Right renal cortex interstitium (tissue), 3 donors: Measurements from ENCODE around the gene TANC1. TPM values are rescaled to one million over a fixed set of nuclear protein-coding genes. Genes with fewer than 3 reads are reported as not detected.

Experiments used
- polyA plus RNA-seq, 3 donors: library from polyadenylated mRNA; unstranded; fragments of 120-200 nt; gene quantifications; one replicate each; pipeline ENCODE4 v1.2.1, GENCODE V29; 2013; ENCODE audit not compliant: insufficient read length in 3 of 3

TANC1 gene
- polyA plus RNA-seq, 3 donors: 47.0 to 55.6 (median 52.8) TPM

Other genes starting within 250 kb of the TANC1 start
- 10 to 100 TPM; 31.8 to 76.2 (median 38.3) TPM for gene DAPL1, start 173.3 kb upstream of the TANC1 start, polyA plus RNA-seq